ENCODE data around the gene GABBR2.

- TF ChIP-seq ZEB2 (IDR thresholded peaks at IDR 0.05) (no peak), YY1 (IDR thresholded peaks at IDR 0.05; ENCODE audit: borderline replicate concordance in 1 of 3, control insufficient read depth in 1 of 3, extremely low read depth in 1 of 3, insufficient read depth in 3 of 3, insufficient read length in 1 of 3, insufficient replicate concordance in 2 of 3, low read depth in 1 of 3, low read length in 2 of 3) (no peak), ZNF263 (CRISPR knock-in tag; IDR thresholded peaks at IDR 0.05; ENCODE audit: borderline replicate concordance) (no peak), SRSF3 (IDR thresholded peaks at IDR 0.05; ENCODE audit: insufficient read depth, low read length) (no peak), E2F5 (CRISPR knock-in tag; IDR thresholded peaks at IDR 0.05) (no peak), SP1 (CRISPR knock-in tag; IDR thresholded peaks at IDR 0.05) (no peak)
Observed at GRCh38 chr9:98652741-98653140, 56.0 kb downstream of the GABBR2 start.

Measured in K562 (cell line).